Brain microvascular endothelial cell (primary cell): Measurements from ENCODE around the gene NBL1.
A peak's percentile ranks its signal among the peaks of the same experiment; 100 is the strongest.
"Not testable (repeated sequence)": the region's sequence is repeated elsewhere in the genome, so short reads cannot be mapped to it uniquely, and the experiment has no call there.

Source experiments
- DNase-seq: peaks from one replicate; pipeline ENCODE4 v3.0.0-alpha.2; 2020
- H3K27ac ChIP-seq: fragments of 250-450 bp; sonication (Bioruptor Pico); 2 replicates; pipeline ENCODE4 v1.5.1; 2020; ENCODE audit warnings: mild to moderate bottlenecking, moderate library complexity
- H3K27me3 ChIP-seq: fragments of 250-450 bp; sonication (Bioruptor Pico); replicated peaks from 2 replicates; pipeline ENCODE4 v1.5.1; 2020; ENCODE audit warnings: mild to moderate bottlenecking
- H3K36me3 ChIP-seq: fragments of 250-450 bp; sonication (Bioruptor Pico); replicated peaks from 2 replicates; pipeline ENCODE4 v1.5.1; 2020; ENCODE audit warnings: mild to moderate bottlenecking
- H3K4me3 ChIP-seq: 2 replicates; pipeline ENCODE4 v1.5.1; 2011; ENCODE audit warnings: low read depth, mild to moderate bottlenecking, control low read depth, low read length, moderate library complexity
- CTCF ChIP-seq: IDR thresholded peaks from 2 replicates; pipeline ENCODE4 v1.5.1; 2011; ENCODE audit warnings: low read depth, mild to moderate bottlenecking, moderate library complexity, low read length, control low read depth, inconsistent platforms; ENCODE audit errors: missing control alignments
- in situ Hi-C: cut with HindIII; loops from 2 replicates; pipeline ENCODE4 v1.10.0; 2017; ENCODE audit warnings: low sequenced_read_pairs, low pct_ligation_motif_present

The NBL1 gene

GRCh38 chr1:19633106-19633505 lies 11.0 kb upstream of the NBL1 start:
- no peak overlapping the region for H3K27ac ChIP-seq
- H3K4me3 ChIP-seq = no peak overlapping the region
- no peaks in the 10 kb centered on the region for H3K36me3 ChIP-seq
- in situ Hi-C loops = loop anchor here (10.0 to 25.0 kb wide), 2 partner anchors 148 to 246 kb away; partner anchors contain the start of gene CAPZB
- DNase-seq = no peak
- H3K27me3 ChIP-seq = no peaks in the 10 kb centered on the region
- TF ChIP-seq CTCF = no peak

- H3K27me3 ChIP-seq, H3K36me3 ChIP-seq, H3K27ac ChIP-seq, H3K4me3 ChIP-seq, DNase-seq: not testable (repeated sequence)
- in situ Hi-C loops = loop anchor here (10.0 to 25.0 kb wide), 2 partner anchors 150 to 248 kb away; partner anchors contain the start of gene CAPZB
These were observed 9.0 kb upstream of the NBL1 start for GRCh38 chr1:19635064-19635463.

DNA sequence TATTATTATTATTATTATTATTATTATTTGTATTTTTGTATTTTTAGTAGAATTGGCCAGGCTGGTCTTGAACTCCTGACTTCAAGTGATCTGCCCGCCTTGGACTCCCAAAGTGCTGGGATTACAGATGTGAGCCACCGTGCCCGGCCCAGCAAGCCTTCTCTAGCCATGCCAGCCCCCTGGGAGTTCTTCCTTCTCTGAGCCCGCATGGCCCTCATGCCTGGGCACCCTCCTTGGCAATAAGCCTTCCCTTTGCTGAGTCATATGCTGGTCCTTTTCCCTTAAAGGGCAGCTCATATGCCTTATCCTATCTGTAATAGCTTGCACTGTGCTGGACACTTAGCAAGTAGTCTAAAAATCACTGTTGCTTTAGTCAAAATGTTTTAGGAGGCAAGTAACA lies 8.5 kb upstream of the NBL1 start:
- H3K36me3 ChIP-seq = no peaks in the 10 kb centered on the region
- H3K4me3 ChIP-seq = no peak overlapping the region
- in situ Hi-C loops = loop anchor here (10.0 to 25.0 kb wide), 2 partner anchors 151 to 248 kb away; partner anchors contain the start of gene CAPZB
- TF ChIP-seq CTCF = no peak
- H3K27ac ChIP-seq = no peak overlapping the region
- H3K27me3 ChIP-seq = no peaks in the 10 kb centered on the region
- no peak for DNase-seq

- TF ChIP-seq CTCF = no peak
- no peak for DNase-seq
- H3K36me3 ChIP-seq = no peaks in the 10 kb centered on the region
- H3K27ac ChIP-seq = no peak overlapping the region
- H3K27me3 ChIP-seq = no peaks in the 10 kb centered on the region
- H3K4me3 ChIP-seq = no peak overlapping the region
- in situ Hi-C loops = loop anchor here (10.0 to 25.0 kb wide), 2 partner anchors 151 to 249 kb away; partner anchors contain the start of gene CAPZB
These were observed 8.0 kb upstream of the NBL1 start for GRCh38 chr1:19636065-19636464.

GRCh38 chr1:19636749-19637148 lies 7.4 kb upstream of the NBL1 start:
- in situ Hi-C loops = loop anchor here (10.0 to 25.0 kb wide), 2 partner anchors 152 to 249 kb away; partner anchors contain the start of gene CAPZB
- H3K27ac ChIP-seq, H3K36me3 ChIP-seq, H3K4me3 ChIP-seq, H3K27me3 ChIP-seq, DNase-seq: not testable (repeated sequence)

DNA sequence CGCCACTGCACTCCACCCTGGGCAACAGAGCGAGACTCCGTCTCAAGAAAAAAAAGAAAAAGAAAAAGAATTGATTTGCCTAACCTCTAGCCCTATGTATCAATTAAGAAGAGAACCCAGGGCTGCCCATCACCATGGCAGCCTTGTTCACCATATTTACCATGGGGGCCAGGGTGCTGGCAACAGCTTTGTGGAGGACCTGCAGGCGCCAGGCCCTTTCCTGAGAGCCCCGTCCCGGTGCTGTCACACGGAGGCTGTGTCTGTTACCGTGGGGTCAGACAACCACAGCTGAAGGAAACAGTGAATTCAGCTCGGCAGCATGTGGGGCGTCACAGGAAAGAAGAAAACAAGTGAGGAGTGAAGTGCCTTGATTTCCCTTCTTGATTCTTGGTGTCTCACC lies 6.5 kb upstream of the NBL1 start:
- H3K36me3 ChIP-seq = no peaks in the 10 kb centered on the region
- no peak overlapping the region for H3K27ac ChIP-seq
- no peak for DNase-seq
- H3K27me3 ChIP-seq = no peaks in the 10 kb centered on the region
- in situ Hi-C loops = loop anchor here (10.0 to 25.0 kb wide), 2 partner anchors 153 to 250 kb away; partner anchors contain the start of gene CAPZB
- no peak overlapping the region for H3K4me3 ChIP-seq
- TF ChIP-seq CTCF = no peak

- H3K36me3 ChIP-seq, H3K27ac ChIP-seq, H3K27me3 ChIP-seq, DNase-seq, H3K4me3 ChIP-seq: not testable (repeated sequence)
- in situ Hi-C loops = loop anchor here (10.0 to 25.0 kb wide), 2 partner anchors 154 to 252 kb away; partner anchors contain the start of gene CAPZB
- TF ChIP-seq CTCF = peak; percentile 15
These were observed 4.9 kb upstream of the NBL1 start for GRCh38 chr1:19639228-19639627.
